CD4-positive, alpha-beta T cell (primary cell): ENCODE results near the gene DCTN1. TPM values are rescaled to one million over a fixed set of nuclear protein-coding genes. Genes with fewer than 3 reads are reported as not detected.

Experiments
- ATAC-seq: fragments of 200-7000 bp; cut with Tn5 transposase; one replicate; pipeline ENCODE4 v1.10.0; 2022; ENCODE audit warnings: mild to moderate bottlenecking; ENCODE audit not compliant: poor library complexity
- CTCF ChIA-PET: fragments of 350-600 bp; sonication (Branson Sonifier 250); formaldehyde crosslinking; loops from one replicate; lab custom pipeline; 2021; ENCODE audit warnings: antibody characterized with exemption, inconsistent platforms; lab: Charles Lee
- POLR2A ChIA-PET: fragments of 350-600 bp; sonication (Branson Sonifier 250); formaldehyde crosslinking; loops from one replicate; lab custom pipeline; 2021; ENCODE audit warnings: antibody characterized with exemption, inconsistent platforms; lab: Charles Lee
- DNase-seq, 14 experiments: peaks; one replicate each; pipeline ENCODE4 v3.0.0-alpha.2; 2013 to 2020; ENCODE audit warnings: mixed read lengths in 2 of 14
- H3K27ac ChIP-seq, 2 donors: one replicate each; pipeline versions ENCODE4 v1.5.1 to v1.7.0; 2013; ENCODE audit warnings: low read length in 2 of 2, low read depth in 1 of 2, mild to moderate bottlenecking in 1 of 2
- H3K27me3 ChIP-seq, 2 experiments: 1 replicate in 1 of 2; 2 replicates in 1 of 2; pipeline versions ENCODE4 v1.6.1 to v1.7.0; 2013; ENCODE audit warnings: low read length in 2 of 2, control low read depth in 1 of 2, mild to moderate bottlenecking in 1 of 2, moderate library complexity in 1 of 2; ENCODE audit not compliant: insufficient read depth in 2 of 2, control insufficient read depth in 1 of 2
- H3K36me3 ChIP-seq: one replicate; pipeline ENCODE4 v1.6.1; 2013; ENCODE audit warnings: low read length, control low read depth; ENCODE audit not compliant: insufficient read depth
- H3K4me1 ChIP-seq: one replicate; pipeline ENCODE4 v1.6.1; 2013; ENCODE audit warnings: low read length, control low read depth; ENCODE audit not compliant: insufficient read depth
- H3K4me3 ChIP-seq: one replicate; pipeline ENCODE4 v1.5.1; 2013; ENCODE audit warnings: mild to moderate bottlenecking, low read length, moderate library complexity
- H3K9me3 ChIP-seq, 2 experiments: 1 replicate in 1 of 2; 2 replicates in 1 of 2; pipeline versions ENCODE4 v1.6.1 to v1.7.0; 2013; ENCODE audit warnings: low read length in 2 of 2, mild to moderate bottlenecking in 2 of 2, control low read depth in 1 of 2, moderate library complexity in 1 of 2; ENCODE audit not compliant: control insufficient read depth in 1 of 2, insufficient read depth in 1 of 2
- H3K27ac Mint-ChIP-seq: one replicate; pipeline ENCODE4 v1.8.0; 2020; ENCODE audit warnings: mixed read lengths
- H3K27me3 Mint-ChIP-seq: one replicate; pipeline ENCODE4 v1.8.0; 2021; ENCODE audit warnings: mixed read lengths
- H3K36me3 Mint-ChIP-seq: one replicate; pipeline ENCODE4 v1.8.0; 2021; ENCODE audit warnings: low read depth, mixed read lengths
- H3K4me1 Mint-ChIP-seq: one replicate; pipeline ENCODE4 v1.8.0; 2021; ENCODE audit warnings: low read depth, mixed read lengths
- H3K4me3 Mint-ChIP-seq: one replicate; pipeline ENCODE4 v1.8.0; 2020; ENCODE audit warnings: mild to moderate bottlenecking, mixed read lengths
- H3K9me3 Mint-ChIP-seq: one replicate; pipeline ENCODE4 v1.8.0; 2020; ENCODE audit warnings: mixed read lengths
- CTCF ChIP-seq: fragments of 200-600 bp; IDR thresholded peaks from one replicate; pipeline ENCODE4 v1.8.0; 2022; ENCODE audit warnings: antibody characterized with exemption, mild to moderate bottlenecking
- intact Hi-C, 2 experiments: fragments of 100-400 bp; cut with DNase I in 1 of 2; cut with micrococcal nuclease in 1 of 2; formaldehyde crosslinking; loops; one replicate each; pipeline versions ENCODE4 v1.15.1 to v1.9.0; 2023 to 2025; cut with DNase I, micrococcal nuclease
- total RNA-seq, 174 experiments: library from RNA in 2 of 174; stranded (reverse) in 2 of 174; gene quantifications; one replicate each; pipeline ENCODE4 v1.2.3 and lab custom pipeline; 2021 to 2026

Gene DCTN1
- total RNA-seq, 2 experiments from 2014 or later, result 51.4 to 60.7 TPM

- POLR2A ChIA-PET, result interaction anchor here (1.3 kb wide), 1 partner anchor 28 kb away, joined by 4 read pairs; the partner anchor contains the start of gene INO80B
- H3K9me3 ChIP-seq, result no peaks in the 10 kb centered on the region
- no peaks in the 10 kb centered on the region for H3K27me3 Mint-ChIP-seq
- DNase-seq (no peak), ATAC-seq (no peak)
- H3K4me1 Mint-ChIP-seq, result peaks cover 15% of the 10 kb centered on the region
- H3K4me3 ChIP-seq, result no peak overlapping the region
- no peak overlapping the region for H3K4me3 Mint-ChIP-seq
- H3K27me3 ChIP-seq, result no peaks in the 10 kb centered on the region
- H3K27ac Mint-ChIP-seq, result no peak overlapping the region
- intact Hi-C loops, result no loop called here
- CTCF ChIA-PET, result no interaction called here
- H3K36me3 Mint-ChIP-seq, result peaks cover 16% of the 10 kb centered on the region
- TF ChIP-seq CTCF, result no peak
- H3K27ac ChIP-seq, result no peak overlapping the region
- peaks cover 11% of the 10 kb centered on the region for H3K36me3 ChIP-seq
- H3K4me1 ChIP-seq, result peaks cover 9% of the 10 kb centered on the region
- no peaks in the 10 kb centered on the region for H3K9me3 Mint-ChIP-seq
Observed at GRCh38 chr2:74426181-74426758, 46.2 kb upstream of the DCTN1 start.

- H3K9me3 Mint-ChIP-seq, result no peaks in the 10 kb centered on the region
- H3K36me3 ChIP-seq, result peaks cover 11% of the 10 kb centered on the region
- peaks cover 21% of the 10 kb centered on the region for H3K4me1 Mint-ChIP-seq
- intact Hi-C loops, result no loop called here
- H3K27ac Mint-ChIP-seq, result no peak overlapping the region
- no peak overlapping the region for H3K4me3 Mint-ChIP-seq
- no peak overlapping the region for H3K27ac ChIP-seq
- DNase-seq (no peak), ATAC-seq (no peak)
- no peak for TF ChIP-seq CTCF
- no peaks in the 10 kb centered on the region for H3K27me3 Mint-ChIP-seq
- H3K27me3 ChIP-seq, result no peaks in the 10 kb centered on the region
- peaks cover 16% of the 10 kb centered on the region for H3K36me3 Mint-ChIP-seq
- no peaks in the 10 kb centered on the region for H3K9me3 ChIP-seq
- CTCF ChIA-PET, result no interaction called here
- H3K4me3 ChIP-seq, result no peak overlapping the region
- H3K4me1 ChIP-seq, result peaks cover 17% of the 10 kb centered on the region
- POLR2A ChIA-PET, result interaction anchor here (1.3 kb wide), 1 partner anchor 29 kb away, joined by 4 read pairs; the partner anchor contains the start of gene INO80B
Observed at GRCh38 chr2:74425523-74425922, 45.4 kb upstream of the DCTN1 start.

GRCh38 chr2:74424995-74425406 is 44.9 kb upstream of the DCTN1 start:
- DNase-seq (no peak), ATAC-seq (no peak)
- Histone ChIP-seq H3K27me3 (no peaks in the 10 kb centered on the region), H3K27ac (no peak overlapping the region), H3K36me3 (peaks cover 11% of the 10 kb centered on the region), H3K4me3 (no peak overlapping the region), H3K4me1 (peaks cover 20% of the 10 kb centered on the region), H3K9me3 (no peaks in the 10 kb centered on the region)
- CTCF ChIA-PET, result no interaction called here
- intact Hi-C loops, result loop anchor here in 1 of 2 experiments (5.0 kb wide), 1 partner anchor 47 kb away; the partner anchor contains the start of gene MRPL53
- no peaks in the 10 kb centered on the region for H3K27me3 Mint-ChIP-seq
- H3K9me3 Mint-ChIP-seq, result no peaks in the 10 kb centered on the region
- H3K36me3 Mint-ChIP-seq, result peaks cover 16% of the 10 kb centered on the region
- TF ChIP-seq CTCF, result no peak
- H3K27ac Mint-ChIP-seq, result no peak overlapping the region
- no peak overlapping the region for H3K4me3 Mint-ChIP-seq
- peaks cover 26% of the 10 kb centered on the region for H3K4me1 Mint-ChIP-seq
- POLR2A ChIA-PET, result interaction anchor here (1.3 kb wide), 1 partner anchor 30 kb away, joined by 4 read pairs; the partner anchor contains the start of gene INO80B
